Activated CD8-positive, alpha-beta memory T cell treated with anti-CD3 and anti-CD28 coated beads for 36 hours (primary cell): ENCODE results near the gene RPUSD1. TPM values are rescaled to one million over a fixed set of nuclear protein-coding genes. Genes with fewer than 3 reads are reported as not detected.
"Not testable (repeated sequence)": the region's sequence is repeated elsewhere in the genome, so short reads cannot be mapped to it uniquely, and the experiment has no call there.

ENCODE experiments used
- CTCF ChIA-PET: fragments of 350-600 bp; sonication (Branson Sonifier 250); formaldehyde crosslinking; loops from one replicate; lab custom pipeline; 2021; ENCODE audit warnings: antibody characterized with exemption; lab: Charles Lee
- POLR2A ChIA-PET: fragments of 350-600 bp; sonication (Branson Sonifier 250); formaldehyde crosslinking; loops from one replicate; lab custom pipeline; 2021; ENCODE audit warnings: antibody characterized with exemption; lab: Charles Lee
- total RNA-seq, 2 experiments: library from RNA; stranded (reverse); gene quantifications; one replicate each; pipeline ENCODE4 v1.2.3, GENCODE V29; 2021

Gene RPUSD1
- total RNA-seq, 2 experiments from 2014 or later: 40.6 to 44.4 TPM

DNA sequence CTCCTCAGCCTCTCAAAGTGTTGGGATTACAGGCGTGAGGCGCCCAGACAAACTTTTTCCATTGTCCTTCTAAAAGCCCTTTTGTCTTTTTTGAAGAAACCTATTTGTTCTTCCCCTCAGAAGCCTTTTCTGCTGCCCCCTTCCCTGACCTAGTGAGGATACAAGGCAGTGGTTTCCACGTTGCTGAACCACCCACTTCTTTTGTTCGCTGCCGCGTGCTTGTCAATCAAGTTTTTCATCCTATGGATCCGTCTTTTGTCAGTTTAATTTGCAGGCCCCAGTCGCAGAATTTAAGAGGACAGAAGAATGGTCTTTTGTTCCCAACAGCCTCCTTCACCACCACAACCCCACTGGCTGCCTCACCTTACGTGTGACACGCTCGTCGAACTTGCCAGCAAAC, 32.6 kb upstream of the RPUSD1 start:
- ChIA-PET CTCF (no interaction called here), POLR2A (no interaction called here)

DNA sequence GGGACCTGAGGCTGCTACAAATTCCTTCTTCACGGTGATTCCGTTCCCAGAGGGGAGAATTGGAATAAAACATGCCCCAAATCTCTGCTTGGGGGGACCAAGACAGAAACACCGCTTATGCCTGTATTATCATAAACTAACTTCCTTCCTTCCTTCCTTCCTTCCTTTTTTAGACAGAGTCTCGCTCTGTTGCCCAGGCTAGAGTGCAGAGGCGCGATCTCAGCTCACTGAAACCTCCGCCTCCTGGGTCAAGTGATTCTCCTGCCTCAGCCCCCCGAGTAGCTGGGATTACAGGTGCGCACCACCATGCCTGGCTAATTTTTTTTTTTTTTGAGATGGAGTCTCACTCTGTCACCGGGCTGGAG, 31.8 kb upstream of the RPUSD1 start:
- POLR2A ChIA-PET, CTCF ChIA-PET: not testable (repeated sequence)

- ChIA-PET POLR2A (no interaction called here), CTCF (no interaction called here)
Observed at GRCh38 chr16:819336-820043, 31.3 kb upstream of the RPUSD1 start.

DNA sequence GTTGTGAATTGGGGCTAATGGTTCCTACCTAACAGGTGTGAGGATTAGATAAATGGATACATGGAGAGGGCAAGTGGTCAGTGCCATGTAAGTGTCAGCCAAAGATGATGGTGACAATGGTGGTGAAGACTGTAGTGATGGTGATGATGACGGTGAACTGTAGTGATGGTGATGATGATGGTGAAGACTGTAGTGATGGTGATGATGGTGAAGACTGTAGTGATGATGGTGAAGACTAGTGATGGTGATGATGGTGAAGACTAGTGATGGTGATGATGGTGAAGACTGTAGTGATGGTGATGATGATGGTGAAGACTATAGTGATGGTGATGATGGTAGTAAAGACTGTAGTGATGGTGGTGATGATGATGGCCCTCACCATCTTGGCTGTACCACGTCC, 30.4 kb upstream of the RPUSD1 start:
- POLR2A ChIA-PET: no interaction called here
- CTCF ChIA-PET: no interaction called here

DNA sequence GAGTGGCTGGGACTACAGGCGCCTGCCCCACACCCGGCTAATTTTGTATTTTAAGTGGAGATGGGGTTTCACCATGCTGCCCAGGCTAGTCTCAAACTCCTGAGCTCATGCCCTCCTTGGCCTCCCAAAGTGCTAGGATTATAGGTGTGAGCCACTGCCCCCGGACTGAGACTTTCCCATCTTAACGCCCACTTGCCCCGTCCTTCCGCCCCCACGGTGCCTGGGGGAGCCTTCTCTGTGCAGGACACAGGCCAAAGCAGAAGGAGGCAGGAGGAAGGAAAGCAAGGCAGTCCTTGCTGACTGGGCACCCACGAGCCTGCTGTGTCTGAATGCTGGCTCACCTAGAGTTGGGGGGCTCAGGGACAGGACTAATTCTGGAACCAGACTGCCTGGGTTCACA, 30.0 kb upstream of the RPUSD1 start:
- CTCF ChIA-PET: no interaction called here

DNA sequence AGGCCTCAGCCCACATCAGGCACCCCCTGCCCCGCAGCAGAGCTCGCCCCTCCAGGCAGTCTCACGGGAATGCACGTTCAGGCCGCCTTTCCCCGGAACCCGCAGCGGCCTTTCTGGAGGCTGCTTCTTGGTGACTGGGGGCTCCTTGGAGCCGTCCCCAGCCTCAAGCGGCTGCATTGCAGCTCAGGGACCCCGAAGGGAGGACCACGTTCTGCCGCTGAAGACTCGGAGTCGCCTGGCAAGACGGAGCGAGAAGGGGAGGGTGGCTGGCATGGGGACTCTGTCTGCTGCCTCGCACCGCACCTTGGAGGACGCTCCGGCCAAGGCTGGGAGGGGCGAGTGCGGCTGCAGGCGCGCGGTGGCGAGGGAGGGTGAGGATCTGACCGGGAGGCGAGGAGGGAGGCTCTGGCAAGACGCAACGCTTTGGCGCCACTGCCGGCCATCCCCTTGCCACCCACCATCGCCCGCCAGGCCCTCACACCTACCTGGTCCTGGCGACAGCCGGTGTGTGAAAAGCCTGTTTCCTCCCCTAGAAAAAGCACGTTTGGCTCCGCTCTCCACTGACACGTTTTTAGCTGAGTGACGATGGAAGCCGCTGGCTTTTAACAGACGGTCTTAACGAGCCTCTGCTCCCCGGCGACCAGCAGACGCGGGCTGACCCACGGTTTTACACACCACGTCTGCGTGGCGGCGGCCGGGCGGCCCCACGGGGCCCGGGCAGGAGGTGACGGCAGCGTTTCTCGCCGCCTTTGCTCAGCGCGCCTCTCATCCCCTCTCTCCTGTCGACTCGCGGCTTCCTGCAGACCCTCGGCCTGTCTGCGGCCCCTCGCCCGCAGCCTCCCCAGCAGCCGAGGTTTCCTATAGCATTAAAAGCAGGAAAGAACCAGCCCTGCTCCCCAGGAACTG, 29.1 kb upstream of the RPUSD1 start:
- CTCF ChIA-PET: no interaction called here
- POLR2A ChIA-PET: no interaction called here

More for the DNA sequence above, 30.0 kb upstream of the RPUSD1 start:
- POLR2A ChIA-PET: no interaction called here

DNA sequence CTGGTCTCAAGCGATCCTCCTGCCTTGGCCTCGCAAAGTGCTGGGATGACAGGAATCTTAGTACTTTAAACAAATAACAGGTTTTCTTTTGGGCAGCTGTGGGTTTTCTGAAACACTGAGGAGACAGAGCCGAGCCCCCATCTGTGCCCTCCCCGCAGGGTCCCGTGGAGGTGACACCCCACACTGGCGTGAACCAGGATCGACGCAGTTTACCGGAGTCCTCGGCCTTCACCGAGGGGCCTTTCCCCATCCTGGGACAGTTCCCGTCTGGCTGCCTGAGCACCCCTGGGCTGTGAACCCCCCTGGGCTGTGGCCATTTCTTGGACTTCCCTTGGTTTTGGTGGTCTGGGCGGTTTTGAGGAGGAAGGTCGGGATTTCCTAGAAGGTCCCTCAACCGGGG, 27.7 kb upstream of the RPUSD1 start:
- ChIA-PET POLR2A (no interaction called here), CTCF (no interaction called here)

DNA sequence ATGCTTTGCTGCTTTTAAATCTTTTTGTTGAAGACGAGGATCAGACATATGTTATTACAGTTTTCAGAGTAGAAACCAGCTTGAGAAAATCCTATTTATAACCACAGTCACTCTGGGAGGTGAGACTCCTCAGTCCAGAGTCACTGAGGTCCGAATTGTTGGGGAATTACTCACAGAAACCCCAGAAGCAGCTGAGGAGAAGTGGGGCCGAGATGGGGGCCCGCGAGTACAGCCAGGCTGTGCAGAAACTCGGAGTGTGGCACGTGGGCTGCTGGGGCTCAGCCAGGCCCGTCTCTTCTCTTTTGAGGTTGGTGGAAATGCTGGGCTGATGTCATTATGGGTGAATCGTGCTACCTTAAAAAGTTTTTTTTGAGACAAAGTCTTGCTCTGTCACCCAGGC, 26.8 kb upstream of the RPUSD1 start:
- ChIA-PET POLR2A (no interaction called here), CTCF (no interaction called here)

GRCh38 chr16:813916-814412, 25.8 kb upstream of the RPUSD1 start:
- ChIA-PET CTCF (no interaction called here), POLR2A (no interaction called here)

- CTCF ChIA-PET: interaction anchor here (1.5 kb wide), 1 partner anchor 244 kb away, joined by 11 read pairs; no protein-coding TSS in a partner anchor
- POLR2A ChIA-PET: no interaction called here
Observed at GRCh38 chr16:813204-813915, 25.2 kb upstream of the RPUSD1 start.

DNA sequence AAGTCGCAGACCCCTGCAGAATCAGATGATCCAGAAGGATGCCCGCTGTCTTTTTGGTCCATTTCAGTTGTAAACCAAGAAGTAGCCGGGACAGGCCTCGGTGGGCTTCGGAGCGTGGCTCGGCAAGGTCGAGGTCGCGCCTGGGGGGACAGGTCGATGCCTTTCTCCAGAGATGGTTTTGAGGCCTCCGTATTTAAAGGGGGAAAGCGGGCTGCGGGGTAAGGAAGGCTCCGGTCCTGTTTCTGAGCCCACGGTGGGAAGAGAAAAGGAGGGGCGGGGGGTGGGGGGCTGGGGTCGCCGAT, 19.9 kb upstream of the RPUSD1 start:
- ChIA-PET POLR2A (no interaction called here), CTCF (no interaction called here)

DNA sequence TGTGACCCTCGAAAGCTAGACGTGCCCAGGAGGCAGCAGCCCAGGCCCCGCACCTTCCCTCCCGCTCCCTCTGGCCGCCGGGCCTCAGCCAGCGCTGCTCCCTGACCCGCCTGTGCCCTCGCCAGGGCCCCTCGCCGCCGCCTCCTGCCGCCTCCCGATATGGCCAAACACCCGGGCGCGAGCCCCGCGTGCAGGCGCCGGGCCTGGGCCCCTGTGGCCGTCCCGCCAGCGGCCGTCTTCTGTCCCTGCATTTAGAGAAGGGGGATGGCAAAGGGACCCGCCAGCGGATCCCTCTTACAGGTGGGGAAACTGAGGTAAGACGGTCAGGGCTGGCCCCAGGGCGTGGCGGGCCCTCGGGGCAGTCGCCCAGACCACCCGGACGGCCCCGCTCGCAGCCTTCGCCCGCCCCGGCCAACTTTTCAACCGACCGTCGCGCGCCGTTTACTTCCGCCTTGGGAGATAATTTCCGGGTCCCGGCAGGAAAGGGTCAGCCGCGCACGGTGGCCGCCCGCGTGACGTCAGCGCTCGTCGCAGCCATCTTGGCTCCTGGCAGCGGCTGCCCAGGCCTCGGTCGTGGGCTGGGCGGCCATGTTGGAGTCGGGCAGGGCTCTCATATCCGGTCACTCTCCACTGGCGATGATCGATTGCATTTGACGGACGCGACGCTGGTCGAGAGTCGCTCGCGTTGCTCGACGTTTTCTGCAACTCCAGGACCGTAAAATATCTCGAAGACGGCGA, 19.3 kb upstream of the RPUSD1 start:
- ChIA-PET CTCF (interaction anchor here (0.6 to 0.9 kb wide), 2 partner anchors 21 to 131 kb away, joined by 3 to 4 read pairs; no protein-coding TSS in a partner anchor), POLR2A (interaction anchor here (0.6 kb wide), 1 partner anchor 9 kb away, joined by 3 read pairs; no protein-coding TSS in a partner anchor)

- CTCF ChIA-PET: interaction anchor here (1.2 kb wide), 1 partner anchor 17 kb away, joined by 3 read pairs; the partner anchor contains the start of genes CHTF18 and RPUSD1
- POLR2A ChIA-PET: no interaction called here
Observed at GRCh38 chr16:805474-805873, 17.3 kb upstream of the RPUSD1 start.

DNA sequence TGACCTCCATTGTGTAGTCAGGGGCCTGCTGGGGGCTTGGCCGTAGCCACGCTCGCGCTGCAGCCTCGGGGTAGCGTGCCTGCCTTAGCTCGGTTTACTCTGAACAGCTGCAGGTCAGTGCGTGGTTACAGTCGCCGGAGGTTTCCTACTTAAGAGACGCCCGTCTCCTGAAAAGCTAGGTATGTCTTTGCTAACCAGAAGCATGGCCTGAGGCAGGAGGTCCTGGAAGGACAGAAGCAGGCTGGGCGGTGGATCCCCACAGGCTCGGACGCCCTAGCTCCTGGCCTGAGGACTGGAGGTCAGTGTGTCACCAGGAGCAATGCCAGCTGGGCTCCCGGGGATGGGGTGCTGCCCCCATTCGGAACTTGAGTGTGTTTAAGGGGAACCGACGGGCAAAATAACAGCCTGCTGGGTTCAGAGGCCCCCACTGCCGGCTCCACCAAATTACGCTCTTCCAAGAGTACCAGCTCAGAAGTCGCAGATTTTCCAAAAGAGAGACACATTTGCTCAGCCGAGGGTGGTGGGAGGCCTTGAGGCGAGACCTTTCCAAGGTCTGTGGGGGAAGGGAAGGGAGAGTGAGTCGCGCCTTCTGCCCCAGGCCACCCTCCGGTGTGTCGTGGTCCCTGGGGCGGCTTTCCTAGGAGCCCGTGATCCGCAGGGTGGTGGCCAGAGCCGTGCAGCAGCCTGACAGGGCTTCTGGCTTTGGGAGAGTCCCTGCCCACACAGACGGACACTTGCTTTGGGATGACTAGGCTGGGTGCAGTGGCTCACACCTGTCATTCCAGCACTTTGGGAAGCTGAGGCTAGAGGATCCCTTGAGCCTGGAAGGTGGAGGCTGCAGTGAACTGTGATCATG, 16.2 kb upstream of the RPUSD1 start:
- CTCF ChIA-PET: interaction anchor here (0.7 to 1.2 kb wide), 4 partner anchors 16 to 253 kb away, joined by 3 read pairs; partner anchors contain the start of genes CHTF18 and RPUSD1
- POLR2A ChIA-PET: interaction anchor here (1.1 kb wide), 1 partner anchor 79 kb away, joined by 3 read pairs; no protein-coding TSS in a partner anchor

GRCh38 chr16:803754-804080, 15.5 kb upstream of the RPUSD1 start:
- ChIA-PET CTCF (interaction anchor here (0.7 to 1.2 kb wide), 4 partner anchors 15 to 254 kb away, joined by 3 read pairs; partner anchors contain the start of genes CHTF18 and RPUSD1), POLR2A (interaction anchor here (0.6 to 1.1 kb wide), 2 partner anchors 78 to 122 kb away, joined by 3 read pairs; no protein-coding TSS in a partner anchor)

GRCh38 chr16:802914-803753, 15.0 kb upstream of the RPUSD1 start:
- CTCF ChIA-PET: interaction anchor here (0.8 to 1.2 kb wide), 3 partner anchors 15 to 91 kb away, joined by 3 read pairs; partner anchors contain the start of genes CHTF18 and RPUSD1
- POLR2A ChIA-PET: interaction anchor here (0.6 to 1.1 kb wide), 3 partner anchors 78 to 178 kb away, joined by 3 read pairs; no protein-coding TSS in a partner anchor

DNA sequence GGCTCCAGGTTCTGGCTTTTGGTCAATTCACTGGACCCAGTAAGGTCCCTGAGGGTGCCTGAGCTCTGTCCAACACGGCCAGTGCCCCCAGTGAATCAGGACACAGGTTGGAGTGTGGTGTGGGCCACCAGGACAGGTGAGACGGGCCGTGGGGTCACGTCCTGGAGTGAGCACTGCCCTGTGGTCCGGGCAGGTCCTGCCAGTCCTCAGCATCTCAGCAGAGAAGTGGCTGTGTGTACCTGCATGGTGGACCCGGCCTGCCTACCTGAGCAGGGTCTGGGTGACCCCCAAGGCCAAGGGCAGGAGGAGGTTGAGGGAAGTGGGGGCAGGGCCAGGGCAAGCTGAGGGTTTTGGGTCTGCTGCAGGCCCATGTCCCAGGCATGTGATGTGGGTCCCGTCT, 14.3 kb upstream of the RPUSD1 start:
- ChIA-PET CTCF (interaction anchor here (1.2 kb wide), 1 partner anchor 82 kb away, joined by 3 read pairs; no protein-coding TSS in a partner anchor), POLR2A (no interaction called here)
